ENCODE results near the gene FBXL7. TPM values are rescaled to one million over a fixed set of nuclear protein-coding genes. Genes with fewer than 3 reads are reported as not detected.

Gene FBXL7
- total RNA-seq, 1 donor from 2014 or later = 12.3 TPM

DNA sequence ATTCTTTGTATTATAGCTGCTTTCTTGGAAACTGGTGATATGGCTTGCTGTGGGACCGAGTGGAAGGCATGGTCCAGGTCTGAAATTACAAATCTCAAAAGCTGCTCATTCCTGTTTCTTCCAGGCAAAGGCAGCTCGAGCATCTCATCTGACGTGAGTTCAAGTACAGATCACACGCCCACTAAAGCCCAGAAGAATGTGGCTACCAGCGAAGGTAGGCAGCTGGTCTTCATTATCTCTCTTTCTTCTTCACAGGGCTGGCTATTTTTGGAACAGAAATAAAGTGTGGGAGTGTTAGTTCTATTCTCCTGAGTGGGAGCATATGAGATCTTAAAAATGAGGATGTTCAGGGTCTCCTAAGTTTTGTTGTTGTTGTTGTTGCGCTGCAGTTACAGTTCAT, 115.9 kb downstream of the FBXL7 start:
- Mint-ChIP-seq H3K4me1 (peaks cover 4% of the 10 kb centered on the region), H3K9me3 (no peaks in the 10 kb centered on the region), H3K27ac (no peak overlapping the region), H3K36me3 (peaks cover 12% of the 10 kb centered on the region), H3K4me3 (no peak overlapping the region), H3K27me3 (ENCODE audit: insufficient read depth, low read depth) (no peaks in the 10 kb centered on the region)
- Histone ChIP-seq H3K9ac (no peak overlapping the region), H3K36me3 (no peaks in the 10 kb centered on the region), H3K4me1 (no peaks in the 10 kb centered on the region), H3K4me2 (no peak overlapping the region), H3K4me3 (no peak overlapping the region), H3K27me3 (no peaks in the 10 kb centered on the region), H3K79me2 (ENCODE audit: low read depth) (peaks cover 29% of the 10 kb centered on the region), H3F3A (ENCODE audit: low read depth) (no peaks in the 10 kb centered on the region), H2AFZ (replicated peaks) (no peak overlapping the region), H4K20me1 (ENCODE audit: low read depth) (peaks cover 14% of the 10 kb centered on the region), H3K27ac (no peak overlapping the region), H3K9me3 (ENCODE audit: low read depth) (no peaks in the 10 kb centered on the region)
- TF ChIP-seq EZH2 (IDR thresholded peaks at IDR 0.05) (no peak), EZH2phosphoT487 (IDR thresholded peaks at IDR 0.05) (no peak), CTCF (IDR thresholded peaks at IDR 0.05) (no peak)
- no peak for DNase-seq (ENCODE audit: low spot score)

DNA sequence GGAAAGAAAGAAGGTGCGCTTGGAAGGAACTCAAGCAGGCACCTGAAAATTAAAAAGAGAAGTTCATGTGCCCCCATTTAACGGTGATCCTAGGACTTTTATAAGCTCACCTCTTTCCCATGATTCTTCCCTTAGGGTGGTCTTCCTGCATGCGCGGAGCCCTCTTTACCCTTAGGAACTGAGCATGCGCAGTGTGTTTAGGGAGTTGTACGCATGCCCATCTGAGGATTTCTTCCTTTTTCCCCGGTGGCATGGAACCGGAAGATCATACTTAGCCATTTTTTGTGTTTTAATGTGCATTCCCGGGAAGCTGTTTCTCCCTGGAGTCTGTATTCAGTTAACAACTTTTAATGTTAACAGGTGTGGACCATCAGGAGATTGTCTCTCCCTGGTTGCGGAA, 119.0 kb downstream of the FBXL7 start:
- peaks cover 7% of the 10 kb centered on the region for H4K20me1 ChIP-seq (ENCODE audit: low read depth)
- peaks cover 36% of the 10 kb centered on the region for H3K79me2 ChIP-seq (ENCODE audit: low read depth)
- H3K9me3 ChIP-seq (ENCODE audit: low read depth) = no peaks in the 10 kb centered on the region
- no peak for DNase-seq (ENCODE audit: low spot score)
- no peaks in the 10 kb centered on the region for H3K36me3 ChIP-seq
- H3K4me1 Mint-ChIP-seq = peaks cover 4% of the 10 kb centered on the region
- no peaks in the 10 kb centered on the region for H3F3A ChIP-seq (ENCODE audit: low read depth)
- no peak overlapping the region for H3K9ac ChIP-seq
- H3K4me2 ChIP-seq = no peak overlapping the region
- H3K4me3 Mint-ChIP-seq = no peak overlapping the region
- no peaks in the 10 kb centered on the region for H3K4me1 ChIP-seq
- no peak overlapping the region for H3K27ac Mint-ChIP-seq
- H3K9me3 Mint-ChIP-seq = no peaks in the 10 kb centered on the region
- H3K27me3 ChIP-seq = no peaks in the 10 kb centered on the region
- H3K4me3 ChIP-seq = no peak overlapping the region
- TF ChIP-seq EZH2phosphoT487 (IDR thresholded peaks at IDR 0.05) (no peak), EZH2 (IDR thresholded peaks at IDR 0.05) (no peak), CTCF (IDR thresholded peaks at IDR 0.05) (no peak)
- no peak overlapping the region for H2AFZ ChIP-seq (replicated peaks)
- H3K27ac ChIP-seq = no peak overlapping the region
- H3K27me3 Mint-ChIP-seq (ENCODE audit: insufficient read depth, low read depth) = no peaks in the 10 kb centered on the region
- H3K36me3 Mint-ChIP-seq = peaks cover 13% of the 10 kb centered on the region

DNA sequence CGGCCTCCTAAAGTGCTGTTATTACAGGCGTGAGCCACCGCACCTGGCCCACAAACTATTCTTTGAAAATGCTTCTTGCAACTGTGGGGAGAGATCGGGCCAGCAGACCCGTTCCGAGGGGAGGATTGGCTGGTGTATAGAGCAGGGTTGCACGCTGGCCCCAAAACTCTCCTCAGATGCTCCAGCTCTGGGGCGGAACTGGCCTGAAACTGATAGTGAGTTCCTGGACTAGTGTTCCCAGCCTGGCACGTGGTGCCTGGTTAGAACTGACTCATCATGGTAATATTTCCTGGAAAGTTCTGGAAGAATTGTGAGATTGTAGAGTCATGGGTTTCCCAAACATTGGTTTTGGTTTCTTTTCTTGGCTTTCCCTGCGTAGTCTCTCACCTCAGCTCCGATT, 120.5 kb downstream of the FBXL7 start:
- Mint-ChIP-seq H3K9me3 (no peaks in the 10 kb centered on the region), H3K4me3 (no peak overlapping the region), H3K27ac (no peak overlapping the region), H3K27me3 (ENCODE audit: insufficient read depth, low read depth) (peaks cover 5% of the 10 kb centered on the region), H3K4me1 (peaks cover 4% of the 10 kb centered on the region), H3K36me3 (peaks cover 13% of the 10 kb centered on the region)
- Histone ChIP-seq H3K4me1 (no peaks in the 10 kb centered on the region), H3K4me3 (no peak overlapping the region), H3K9ac (no peak overlapping the region), H2AFZ (replicated peaks) (no peak overlapping the region), H3K9me3 (ENCODE audit: low read depth) (no peaks in the 10 kb centered on the region), H3K27me3 (no peaks in the 10 kb centered on the region), H3K36me3 (no peaks in the 10 kb centered on the region), H3K27ac (no peak overlapping the region), H3K79me2 (ENCODE audit: low read depth) (peaks cover 46% of the 10 kb centered on the region), H4K20me1 (ENCODE audit: low read depth) (peaks cover 2% of the 10 kb centered on the region), H3K4me2 (no peak overlapping the region), H3F3A (ENCODE audit: low read depth) (no peaks in the 10 kb centered on the region)
- no peak for TF ChIP-seq CTCF (IDR thresholded peaks at IDR 0.05)
- TF ChIP-seq EZH2phosphoT487 (IDR thresholded peaks at IDR 0.05) = no peak
- no peak for TF ChIP-seq EZH2 (IDR thresholded peaks at IDR 0.05)
- no peak for DNase-seq (ENCODE audit: low spot score)
